ENCODE measurements around the gene ZNF253.
A peak's percentile ranks its signal among the peaks of the same experiment; 100 is the strongest.
"Not testable (repeated sequence)": the region's sequence is repeated elsewhere in the genome, so short reads cannot be mapped to it uniquely, and the experiment has no call there.

ZNF253 gene

GRCh38 chr19:19865750-19866610, at the start of gene ZNF253:
Gene ZNF253, plus strand, starts transcription at chr19:19865882. Its CDS starts 115 bp downstream, at chr19:19865997.
- peak; percentile 92 for DNase-seq

DNA sequence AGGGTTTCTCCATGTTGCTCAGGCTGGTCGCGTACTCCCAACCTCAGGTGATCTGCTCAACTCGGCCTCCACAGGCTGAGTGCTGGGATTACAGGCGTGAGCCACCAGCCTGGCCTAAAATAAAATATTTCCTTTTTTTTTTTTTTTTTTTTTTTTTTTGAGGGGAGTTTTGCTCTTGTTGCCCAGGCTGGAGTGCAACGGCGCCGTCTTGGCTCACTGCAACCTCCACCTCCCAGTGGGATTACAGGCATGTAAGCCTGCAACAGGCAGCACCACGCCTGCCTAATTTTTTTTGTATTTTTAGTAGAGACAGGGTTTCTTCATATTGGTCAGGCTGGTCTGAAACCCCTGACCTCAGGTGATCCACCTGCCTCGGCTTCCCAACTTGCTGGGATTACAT, 49.0 kb upstream of the ZNF253 start:
- DNase-seq: no peak

DNA sequence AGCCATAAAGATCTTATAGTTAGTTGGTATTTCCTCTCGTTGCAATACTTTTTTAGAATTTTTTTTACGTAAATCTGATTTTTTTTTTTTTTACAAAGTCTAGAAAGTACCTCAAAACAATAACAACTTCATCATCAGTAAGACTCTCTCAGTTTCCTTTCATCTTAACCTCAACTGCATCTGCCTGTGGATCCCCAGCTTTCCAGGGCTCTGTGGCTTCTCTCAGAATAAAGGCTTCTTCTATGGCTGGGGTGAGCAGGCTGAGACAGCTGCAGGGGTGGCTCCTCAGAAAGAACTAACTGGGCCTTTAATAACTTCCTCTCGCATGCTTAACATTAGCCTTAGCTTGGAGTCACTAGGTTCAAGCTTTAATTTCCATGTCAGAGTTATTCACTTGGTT, 48.3 kb upstream of the ZNF253 start:
- peak; percentile 42 for DNase-seq

DNA sequence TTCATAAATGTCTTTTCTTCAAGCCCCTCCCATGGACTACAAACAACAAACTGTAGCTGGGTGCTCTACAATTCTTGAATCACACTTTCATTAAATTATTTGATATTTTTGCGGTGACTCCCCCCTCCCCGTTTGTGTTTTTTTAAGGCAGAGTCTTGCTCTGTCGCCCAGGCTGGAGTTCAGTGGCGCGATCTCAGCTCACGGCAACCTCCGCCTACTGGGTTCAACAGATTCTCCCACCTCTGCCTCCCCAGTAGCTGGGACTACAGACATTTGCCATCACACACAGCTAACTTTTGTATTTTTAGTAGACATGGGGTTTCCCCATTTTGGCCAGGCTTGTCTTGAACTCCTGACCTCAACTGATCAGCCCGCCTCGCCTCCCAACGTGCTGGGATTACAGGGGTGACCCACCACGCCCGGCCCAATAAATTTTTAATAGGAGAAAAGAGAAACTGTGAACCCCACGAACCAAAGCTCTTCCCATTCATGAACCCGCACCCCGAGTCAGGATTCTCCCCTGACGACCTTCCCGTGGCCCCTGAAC, 44.8 kb upstream of the ZNF253 start:
- no peak for DNase-seq

DNA sequence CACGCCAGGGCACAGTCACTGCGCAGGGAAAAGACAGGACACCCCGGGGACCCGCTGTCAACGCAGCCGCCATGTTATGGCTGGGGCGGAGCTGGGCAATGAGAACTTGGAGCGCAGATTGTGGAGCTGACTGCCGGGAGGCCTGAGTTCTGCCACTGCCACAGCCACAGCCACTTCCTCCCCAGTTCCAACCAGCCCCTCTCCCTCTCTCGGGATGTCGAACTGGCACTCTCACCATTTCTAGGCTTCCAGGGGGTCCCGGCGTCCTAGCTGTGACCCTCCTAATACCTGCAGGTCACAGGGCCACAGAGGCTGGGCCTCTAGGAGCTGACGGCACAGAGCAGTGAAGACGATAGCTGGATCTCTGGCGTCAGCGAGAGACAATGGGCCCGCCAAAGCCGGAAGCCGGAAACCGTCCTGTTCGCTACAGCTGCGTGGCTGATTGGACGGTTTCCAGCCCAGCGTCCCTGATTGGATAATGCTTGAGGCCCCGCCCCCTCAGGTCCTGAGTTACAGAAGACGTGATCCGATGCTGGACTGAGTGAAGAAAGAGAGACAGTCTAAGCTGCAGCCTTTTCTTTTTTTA, 44.2 kb upstream of the ZNF253 start, which contains the start of gene ZNF506:
Gene ZNF506, minus strand, starts transcription at position 385 of the 586 bp plus-strand sequence. Its CDS starts 147 bp downstream, at position 238.
- DNase-seq: peak; percentile 93

DNA sequence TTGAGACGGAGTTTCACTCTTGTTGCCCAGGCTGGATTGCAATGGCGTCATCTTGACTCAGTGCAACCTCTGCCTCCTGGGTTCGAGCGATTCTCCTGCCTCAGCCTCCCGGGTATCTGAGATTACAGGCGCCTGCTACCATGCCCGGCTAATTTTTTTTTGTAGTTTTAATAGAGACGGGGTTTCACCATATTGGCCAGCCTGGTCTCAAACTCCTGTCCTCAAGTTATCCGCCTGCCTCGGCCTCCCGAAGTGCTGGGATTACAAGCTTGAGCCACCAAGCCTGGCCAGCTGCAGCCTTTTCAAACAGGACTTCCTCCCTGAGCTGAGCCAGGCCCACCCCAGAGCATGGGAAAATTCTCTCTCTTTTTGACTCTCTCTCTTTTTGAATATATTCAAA, 43.7 kb upstream of the ZNF253 start:
- not testable (repeated sequence) for DNase-seq

DNA sequence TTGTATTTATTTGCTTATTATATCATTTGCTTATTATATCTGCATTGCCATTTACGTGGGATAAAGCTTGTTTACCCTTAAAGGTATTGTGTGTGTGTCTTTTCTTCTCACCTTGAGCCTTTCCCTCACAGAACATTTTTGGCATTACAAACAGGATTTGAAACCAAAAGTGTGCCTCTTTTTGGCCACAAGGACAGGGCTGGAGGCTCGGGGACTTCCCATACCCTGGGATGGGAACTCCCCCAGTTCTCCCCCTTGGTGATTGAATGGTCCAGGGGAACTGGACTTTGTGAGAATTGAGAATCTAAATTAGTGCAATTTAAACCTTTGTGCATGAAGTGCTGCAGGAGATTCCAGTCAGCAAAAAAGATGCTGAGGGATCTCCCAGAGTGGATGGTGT, 41.8 kb upstream of the ZNF253 start:
- DNase-seq: no peak

DNA sequence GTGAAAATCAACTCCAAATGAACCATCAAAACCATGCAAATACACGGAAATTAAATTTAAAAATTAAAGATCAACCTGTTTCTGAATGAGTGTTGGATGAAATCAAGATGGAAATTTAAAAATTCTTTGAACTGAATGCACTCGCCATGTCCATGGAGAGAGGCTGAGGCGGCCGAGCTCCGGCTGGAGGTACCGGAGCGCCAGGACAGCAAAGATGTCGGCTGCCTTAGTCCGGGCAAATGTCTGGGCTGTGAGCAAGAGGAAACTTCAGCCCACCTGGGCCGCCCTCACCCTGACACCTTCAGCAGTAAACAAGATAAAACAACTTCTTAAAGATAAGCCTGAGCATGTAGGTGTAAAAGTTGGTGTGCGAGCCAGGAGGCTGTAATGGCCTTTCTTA, 38.8 kb upstream of the ZNF253 start:
- DNase-seq: no peak

GRCh38 chr19:19835560-19836038, 30.1 kb upstream of the ZNF253 start:
- DNase-seq: no peak

DNA sequence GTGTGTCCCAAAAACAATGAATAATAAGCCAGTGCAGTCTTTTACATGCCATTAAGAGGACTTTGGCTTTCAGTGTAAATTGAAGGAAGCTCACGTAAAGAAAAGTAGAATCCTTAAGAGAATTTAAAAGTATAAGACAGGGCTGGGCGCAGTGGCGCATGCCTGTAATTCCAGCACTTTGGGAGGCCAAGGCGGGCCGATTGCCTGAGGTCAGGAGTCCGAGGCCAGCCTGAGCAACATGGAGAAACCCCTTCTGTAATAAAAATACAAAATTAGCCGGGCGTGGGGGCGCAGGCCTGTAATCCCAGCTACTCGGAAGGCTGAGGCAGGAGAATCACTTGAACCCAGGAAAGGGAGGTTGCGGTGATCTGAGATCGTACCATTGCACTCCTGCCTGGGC, 17.9 kb upstream of the ZNF253 start:
- DNase-seq: no peak

GRCh38 chr19:19849056-19849455, 16.6 kb upstream of the ZNF253 start:
- DNase-seq: no peak

- DNase-seq: not testable (repeated sequence)
These were observed 13.9 kb upstream of the ZNF253 start for GRCh38 chr19:19851740-19852139.

GRCh38 chr19:19858751-19859150, 6.9 kb upstream of the ZNF253 start:
- DNase-seq: no peak

DNA sequence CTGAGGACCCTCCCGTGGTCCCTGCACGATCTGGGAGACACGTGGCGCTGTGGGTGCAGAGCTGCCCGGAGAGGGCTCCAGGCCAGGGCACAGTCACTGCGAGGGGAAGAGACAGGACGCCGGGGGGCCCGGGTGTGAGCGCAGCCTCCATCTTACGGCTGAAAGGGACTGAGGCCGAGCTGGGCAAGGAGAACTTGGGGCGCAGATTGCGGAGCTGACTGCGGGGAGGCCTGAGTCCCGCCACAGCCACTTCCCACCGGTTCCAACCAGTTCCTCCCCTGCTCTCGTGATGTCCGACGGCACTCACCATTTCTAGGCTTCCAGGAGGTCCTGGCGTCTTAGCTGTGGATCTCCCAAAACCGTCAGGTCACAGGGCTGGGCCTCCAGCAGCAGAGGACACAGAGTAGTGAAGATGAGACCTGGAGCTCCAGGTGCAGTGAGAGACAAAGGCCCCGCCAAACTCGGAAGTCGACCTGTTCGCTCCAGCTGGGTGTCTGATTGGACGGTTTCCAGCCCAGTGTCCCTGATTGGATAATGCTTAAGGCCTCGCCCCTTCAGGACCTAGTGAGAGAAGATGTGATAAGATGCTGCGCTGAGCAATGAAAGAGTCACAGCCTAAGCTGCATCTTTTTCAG, 4.8 kb upstream of the ZNF253 start:
- DNase-seq: peak; percentile 50

- peak; percentile 58 for DNase-seq
These were observed 1.0 kb downstream of the ZNF253 start for GRCh38 chr19:19866611-19867248.

GRCh38 chr19:19870086-19870485, 4.4 kb downstream of the ZNF253 start:
- DNase-seq: not testable (repeated sequence)

- DNase-seq: no peak
These were observed 6.2 kb downstream of the ZNF253 start for GRCh38 chr19:19871932-19872331.

DNA sequence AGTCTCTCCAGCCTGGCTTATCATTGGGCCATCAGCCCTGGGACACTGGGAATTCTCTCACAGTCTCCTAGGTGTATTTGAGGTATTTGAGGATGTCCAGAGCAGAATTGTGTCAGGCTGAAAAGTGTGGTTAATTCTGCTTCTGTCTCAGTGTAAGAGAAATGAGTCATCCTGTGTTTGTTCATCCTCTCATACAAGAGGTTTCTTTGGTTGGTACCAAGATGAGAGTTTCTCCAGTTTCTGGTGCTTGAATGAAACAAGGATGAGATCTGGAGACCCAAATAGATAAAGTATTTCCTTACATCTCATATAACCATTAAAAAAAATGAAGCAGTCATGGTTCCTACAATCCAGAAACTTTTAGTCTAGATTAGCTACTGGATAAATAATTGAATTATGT, 7.7 kb downstream of the ZNF253 start:
- no peak for DNase-seq

GRCh38 chr19:19877724-19878123, 12.0 kb downstream of the ZNF253 start:
- DNase-seq: no peak

DNA sequence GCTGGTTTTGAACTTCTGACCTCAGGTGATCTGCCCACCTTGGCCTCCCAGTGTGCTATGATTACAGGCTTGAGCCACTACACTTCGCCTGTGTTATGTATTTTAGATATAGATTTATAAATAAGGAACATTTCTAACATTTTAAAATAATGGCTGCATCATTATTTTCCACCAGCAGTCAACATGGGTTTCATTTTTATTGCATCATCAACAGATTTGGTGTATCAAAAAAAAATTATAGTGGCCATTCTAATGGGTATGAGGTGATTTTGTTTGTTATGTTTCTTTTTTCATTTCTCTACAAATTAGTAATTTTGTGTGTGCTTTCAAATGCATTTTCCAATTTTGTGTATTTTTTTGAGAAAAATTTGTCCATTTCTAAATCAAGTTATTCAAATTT, 18.9 kb downstream of the ZNF253 start:
- no peak for DNase-seq

- not testable (repeated sequence) for DNase-seq
These were observed 26.6 kb downstream of the ZNF253 start for GRCh38 chr19:19892055-19892941.

All from activated T-cell treated with anti-CD3 and anti-CD28 coated beads, Interleukin-2, amount 50 U/mL, for 1 hour (primary cell).